Endometrial microvascular endothelial cells (primary cell): ENCODE measurements around the gene LOX. TPM values are rescaled to one million over a fixed set of nuclear protein-coding genes. Genes with fewer than 3 reads are reported as not detected.

ENCODE experiments used
- total RNA-seq: library from RNA; depleted of rRNA; stranded (reverse); fragments of >200 nt; gene quantifications from one replicate; pipeline ENCODE4 v1.2.3, GENCODE V29; 2015; ENCODE audit errors: inconsistent ontology term

Gene LOX
- total RNA-seq, 1 donor from 2014 or later, result 10.5 TPM

Other genes starting within 250 kb of the LOX start
- not detected for gene FTMT, start 226.4 kb downstream of the LOX start, total RNA-seq
- 9.3 TPM for gene SRFBP1, start 116.3 kb downstream of the LOX start, total RNA-seq
- gene ZNF474, start 51.3 kb upstream of the LOX start, total RNA-seq, result not detected
- gene SNCAIP, start 234.0 kb upstream of the LOX start, total RNA-seq, result 0.37 TPM